ENCODE measurements around the gene ADAMTSL2. TPM values are rescaled to one million over a fixed set of nuclear protein-coding genes. Genes with fewer than 3 reads are reported as not detected.

The ADAMTSL2 gene
- total RNA-seq, 2 donors from 2014 or later, result 0.24 to 0.74 TPM

- no peak overlapping the region for H3K4me3 ChIP-seq
- no peaks in the 10 kb centered on the region for H3K27me3 ChIP-seq
- H3K27ac ChIP-seq, result no peak overlapping the region
- no peak overlapping the region for H3K9ac ChIP-seq (ENCODE audit: low read depth in 2 of 2, low read length in 2 of 2)
- no peaks in the 10 kb centered on the region for H3K4me1 ChIP-seq
- no peak for DNase-seq
- no peaks in the 10 kb centered on the region for H3K36me3 ChIP-seq
- intact Hi-C loops (cut with DNase I), result no loop called here
- no peaks in the 10 kb centered on the region for H3K9me3 ChIP-seq
- TF ChIP-seq CTCF (IDR thresholded peaks at IDR 0.05), result no peak
Observed at GRCh38 chr9:133493428-133493827, 41.1 kb upstream of the ADAMTSL2 start.

GRCh38 chr9:133493845-133494540 is 40.5 kb upstream of the ADAMTSL2 start:
- H3K4me1 ChIP-seq, result no peaks in the 10 kb centered on the region
- H3K36me3 ChIP-seq, result no peaks in the 10 kb centered on the region
- no peak overlapping the region for H3K27ac ChIP-seq
- H3K9ac ChIP-seq (ENCODE audit: low read depth in 2 of 2, low read length in 2 of 2), result no peak overlapping the region
- no peaks in the 10 kb centered on the region for H3K9me3 ChIP-seq
- no peak for DNase-seq
- no peaks in the 10 kb centered on the region for H3K27me3 ChIP-seq
- no peak for TF ChIP-seq CTCF (IDR thresholded peaks at IDR 0.05)
- intact Hi-C loops (cut with DNase I), result no loop called here
- no peak overlapping the region for H3K4me3 ChIP-seq

- peaks cover 2% of the 10 kb centered on the region for H3K4me1 ChIP-seq
- intact Hi-C loops (cut with DNase I), result no loop called here
- H3K36me3 ChIP-seq, result no peaks in the 10 kb centered on the region
- H3K9me3 ChIP-seq, result no peaks in the 10 kb centered on the region
- no peak for DNase-seq
- TF ChIP-seq CTCF (IDR thresholded peaks at IDR 0.05), result no peak
- H3K27me3 ChIP-seq, result no peaks in the 10 kb centered on the region
- H3K4me3 ChIP-seq, result no peak overlapping the region
- no peak overlapping the region for H3K9ac ChIP-seq (ENCODE audit: low read depth in 2 of 2, low read length in 2 of 2)
- no peak overlapping the region for H3K27ac ChIP-seq
Observed at GRCh38 chr9:133494636-133495326, 39.7 kb upstream of the ADAMTSL2 start.

- H3K9me3 ChIP-seq, result no peaks in the 10 kb centered on the region
- H3K36me3 ChIP-seq, result no peaks in the 10 kb centered on the region
- intact Hi-C loops (cut with DNase I), result no loop called here
- no peak for DNase-seq
- H3K4me3 ChIP-seq, result no peak overlapping the region
- H3K27me3 ChIP-seq, result no peaks in the 10 kb centered on the region
- no peak overlapping the region for H3K9ac ChIP-seq (ENCODE audit: low read depth in 2 of 2, low read length in 2 of 2)
- TF ChIP-seq CTCF (IDR thresholded peaks at IDR 0.05), result no peak
- no peak overlapping the region for H3K27ac ChIP-seq
- H3K4me1 ChIP-seq, result peaks cover 2% of the 10 kb centered on the region
Observed at GRCh38 chr9:133495327-133496293, 38.9 kb upstream of the ADAMTSL2 start.
